Mesenchymal stem cell (in vitro differentiated cells and primary cell): ENCODE measurements around the gene CFAP97.
A peak's percentile ranks its signal among the peaks of the same experiment; 100 is the strongest.

Experiments
- DNase-seq: peaks from one replicate; pipeline ENCODE4 v3.0.0-alpha.2; 2013
- H2AFZ ChIP-seq: one replicate; pipeline ENCODE4 v1.6.1; 2013; ENCODE audit warnings: low read depth, mild to moderate bottlenecking, control low read depth, inconsistent platforms, low read length, moderate library complexity
- H2AK5ac ChIP-seq: 2 replicates; pipeline ENCODE4 v1.6.1; 2013; ENCODE audit warnings: low read length, moderate library complexity, mild to moderate bottlenecking, inconsistent platforms; ENCODE audit not compliant: severe bottlenecking
- H2BK120ac ChIP-seq: one replicate; pipeline ENCODE4 v1.6.1; 2013; ENCODE audit warnings: low read depth, mild to moderate bottlenecking, inconsistent platforms, low read length, moderate library complexity
- H2BK12ac ChIP-seq, 2 experiments: one replicate each; pipeline ENCODE4 v1.6.1; 2013; ENCODE audit warnings: inconsistent platforms in 2 of 2, low read length in 2 of 2, mild to moderate bottlenecking in 2 of 2, moderate library complexity in 2 of 2, control low read depth in 1 of 2
- H2BK15ac ChIP-seq: one replicate; pipeline ENCODE4 v1.6.1; 2013; ENCODE audit warnings: mild to moderate bottlenecking, low read depth, inconsistent platforms; ENCODE audit not compliant: poor library complexity, severe bottlenecking
- H2BK5ac ChIP-seq: 2 replicates; pipeline ENCODE4 v1.6.1; 2013; ENCODE audit warnings: low read depth, mild to moderate bottlenecking, low read length, control low read depth, inconsistent platforms; ENCODE audit not compliant: poor library complexity, severe bottlenecking
- H3K14ac ChIP-seq, 2 experiments: one replicate each; pipeline ENCODE4 v1.6.1; 2013; ENCODE audit warnings: inconsistent platforms in 2 of 2, low read length in 2 of 2, control low read depth in 1 of 2, mild to moderate bottlenecking in 1 of 2, moderate library complexity in 1 of 2
- H3K18ac ChIP-seq, 2 experiments: one replicate each; pipeline ENCODE4 v1.6.1; 2013; ENCODE audit warnings: inconsistent platforms in 2 of 2, low read length in 2 of 2, control low read depth in 1 of 2, low read depth in 1 of 2, mild to moderate bottlenecking in 1 of 2
- H3K23ac ChIP-seq, 2 experiments: one replicate each; pipeline ENCODE4 v1.6.1; 2013; ENCODE audit warnings: inconsistent platforms in 2 of 2, low read length in 2 of 2, mild to moderate bottlenecking in 2 of 2, moderate library complexity in 2 of 2, control low read depth in 1 of 2
- H3K27ac ChIP-seq: 2 replicates; pipeline ENCODE4 v1.5.1; 2013; ENCODE audit warnings: mild to moderate bottlenecking, moderate library complexity, low read length, control low read depth, inconsistent platforms; ENCODE audit not compliant: poor library complexity, severe bottlenecking
- H3K27me3 ChIP-seq, 2 experiments: 2 replicates each; pipeline versions ENCODE4 v1.6.1 to v1.7.0; 2013; ENCODE audit warnings: low read length in 2 of 2, mild to moderate bottlenecking in 2 of 2, moderate library complexity in 2 of 2, control low read depth in 1 of 2, inconsistent platforms in 1 of 2; ENCODE audit not compliant: control insufficient read depth in 1 of 2, insufficient read depth in 1 of 2
- H3K36me3 ChIP-seq, 2 experiments: 2 replicates each; pipeline versions ENCODE4 v1.6.1 to v1.7.0; 2013; ENCODE audit warnings: low read length in 2 of 2, control low read depth in 1 of 2, inconsistent platforms in 1 of 2, low read depth in 1 of 2, mild to moderate bottlenecking in 1 of 2; ENCODE audit not compliant: insufficient read depth in 2 of 2, control insufficient read depth in 1 of 2
- H3K4ac ChIP-seq, 2 experiments: one replicate each; pipeline ENCODE4 v1.6.1; 2013; ENCODE audit warnings: inconsistent platforms in 2 of 2, low read length in 2 of 2, mild to moderate bottlenecking in 2 of 2, moderate library complexity in 2 of 2, control low read depth in 1 of 2, low read depth in 1 of 2
- H3K4me1 ChIP-seq: 2 replicates; pipeline ENCODE4 v1.6.1; 2013; ENCODE audit warnings: low read depth, low read length, control low read depth; ENCODE audit not compliant: control insufficient read depth, insufficient read depth
- H3K4me2 ChIP-seq: 2 replicates; pipeline ENCODE4 v1.6.1; 2013; ENCODE audit warnings: low read length, mild to moderate bottlenecking, inconsistent platforms; ENCODE audit not compliant: poor library complexity, severe bottlenecking
- H3K4me3 ChIP-seq, 2 experiments: 2 replicates each; pipeline versions ENCODE4 v1.5.1 to v1.7.0; 2013; ENCODE audit warnings: low read length in 2 of 2, mild to moderate bottlenecking in 2 of 2, control low read depth in 1 of 2, low read depth in 1 of 2; ENCODE audit not compliant: insufficient read depth in 1 of 2
- H3K79me1 ChIP-seq: replicated peaks from 2 replicates; pipeline ENCODE4 v1.6.1; 2013; ENCODE audit warnings: mild to moderate bottlenecking, control low read depth, low read length, inconsistent platforms; ENCODE audit not compliant: poor library complexity, severe bottlenecking
- H3K9ac ChIP-seq: 2 replicates; pipeline ENCODE4 v1.7.0; 2013; ENCODE audit warnings: mild to moderate bottlenecking, low read length, moderate library complexity
- H3K9me3 ChIP-seq: 2 replicates; pipeline ENCODE4 v1.7.0; 2013; ENCODE audit warnings: mild to moderate bottlenecking, low read length; ENCODE audit not compliant: control insufficient read depth
- H4K8ac ChIP-seq: one replicate; pipeline ENCODE4 v1.6.1; 2013; ENCODE audit warnings: inconsistent platforms, mild to moderate bottlenecking, low read length, moderate library complexity
- H4K91ac ChIP-seq: one replicate; pipeline ENCODE4 v1.6.1; 2013; ENCODE audit warnings: mild to moderate bottlenecking, low read length, inconsistent platforms
- WGBS: methylation state at CpG from one replicate; pipeline ENCODE4 v1.1.7; 2013; ENCODE audit warnings: mixed read lengths; 5-methylcytosine and 5-hydroxymethylcytosine counted together

CFAP97 gene

DNA sequence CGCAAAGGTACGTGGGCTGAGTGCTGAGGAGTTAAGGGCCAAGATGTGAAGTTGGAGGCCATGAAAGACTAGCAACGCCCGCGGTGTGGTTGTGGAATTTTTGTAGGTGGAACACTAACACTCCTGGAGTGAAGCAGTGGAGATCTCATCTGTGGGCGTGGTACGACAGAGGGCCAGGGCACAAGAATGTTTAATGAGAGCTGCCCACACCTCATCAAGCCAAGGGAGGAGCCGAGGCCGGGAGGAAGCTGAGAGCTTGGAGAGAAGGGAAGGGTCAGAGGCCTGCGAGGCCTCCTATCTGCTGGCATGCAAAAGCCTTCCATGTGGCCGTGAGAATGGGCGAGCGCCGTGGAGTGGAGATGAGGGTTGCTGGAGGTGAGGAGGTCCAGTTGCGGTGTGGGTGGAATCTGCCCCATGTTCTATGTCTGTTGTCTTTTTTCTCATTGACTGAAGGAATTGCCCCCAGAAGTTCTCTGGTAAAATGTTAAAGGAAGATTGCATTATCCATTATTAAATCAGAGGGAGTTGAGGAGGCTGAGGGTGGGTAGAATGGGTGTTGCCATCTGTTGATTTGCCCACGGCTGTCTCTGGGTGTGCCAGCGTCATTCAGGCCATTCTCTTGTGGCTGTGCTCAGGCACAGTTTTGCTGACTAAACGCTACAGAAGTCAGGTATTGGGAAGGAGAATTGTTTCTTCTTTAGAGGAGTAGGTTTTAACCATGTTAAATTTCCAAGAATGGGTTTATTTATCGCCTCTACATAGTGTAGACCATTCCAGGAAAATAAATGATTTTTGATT, 25.4 kb upstream of the CFAP97 start:
- WGBS: 89% methylated on average over 18 of the region's 19 CpGs
- Histone ChIP-seq H3K79me1 (peaks cover 16% of the 10 kb centered on the region), H3K9ac (no peak overlapping the region), H2AK5ac (peak overlapping the region; percentile 19), H3K18ac (peak overlapping the region; percentile 29 to 75), H2AFZ (no peak overlapping the region), H3K4ac (no peak overlapping the region), H2BK120ac (no peak overlapping the region), H3K4me2 (no peak overlapping the region), H2BK5ac (no peak overlapping the region), H2BK12ac (peak overlapping the region in 1 of 2 experiments; percentile 51), H3K9me3 (no peaks in the 10 kb centered on the region), H3K14ac (peak overlapping the region in 1 of 2 experiments; percentile 26), H2BK15ac (no peak overlapping the region), H3K36me3 (peaks cover 0 to 3% of the 10 kb centered on the region in 2 experiments), H3K4me1 (peaks cover 4% of the 10 kb centered on the region), H4K91ac (no peak overlapping the region), H3K23ac (no peak overlapping the region), H3K27ac (no peak overlapping the region), H3K27me3 (no peaks in the 10 kb centered on the region), H4K8ac (peak overlapping the region; percentile 45), H3K4me3 (no peak overlapping the region)
- no peak for DNase-seq

GRCh38 chr4:185227713-185228278, 24.0 kb upstream of the CFAP97 start:
- Histone ChIP-seq H2BK120ac (no peak overlapping the region), H4K91ac (no peak overlapping the region), H2BK15ac (no peak overlapping the region), H3K14ac (peak overlapping the region in 1 of 2 experiments; percentile 62), H3K9ac (no peak overlapping the region), H3K4me3 (no peak overlapping the region), H3K27ac (no peak overlapping the region), H3K36me3 (peaks cover 0 to 3% of the 10 kb centered on the region in 2 experiments), H3K79me1 (peaks cover 18% of the 10 kb centered on the region), H2BK5ac (no peak overlapping the region), H3K18ac (no peak overlapping the region), H2AK5ac (no peak overlapping the region), H3K23ac (no peak overlapping the region), H3K9me3 (no peaks in the 10 kb centered on the region), H3K4me1 (peaks cover 5% of the 10 kb centered on the region), H4K8ac (no peak overlapping the region), H3K27me3 (no peaks in the 10 kb centered on the region), H3K4ac (no peak overlapping the region), H2BK12ac (peak overlapping the region in 1 of 2 experiments; percentile 4), H2AFZ (no peak overlapping the region), H3K4me2 (no peak overlapping the region)
- WGBS: 95% methylated on average over 9 of the region's 9 CpGs
- no peak for DNase-seq

- no peak overlapping the region for H4K8ac ChIP-seq
- H3K18ac ChIP-seq: no peak overlapping the region
- no peaks in the 10 kb centered on the region for H3K9me3 ChIP-seq
- H2AK5ac ChIP-seq: no peak overlapping the region
- no peak overlapping the region for H2BK15ac ChIP-seq
- no peaks in the 10 kb centered on the region for H3K27me3 ChIP-seq
- H3K36me3 ChIP-seq: peaks cover 0 to 6% of the 10 kb centered on the region in 2 experiments
- no peak overlapping the region for H2AFZ ChIP-seq
- no peak overlapping the region for H3K23ac ChIP-seq
- no peak overlapping the region for H2BK5ac ChIP-seq
- WGBS: 72% methylated on average over 4 of the region's 4 CpGs
- no peak overlapping the region for H2BK120ac ChIP-seq
- no peak overlapping the region for H4K91ac ChIP-seq
- no peak overlapping the region for H3K9ac ChIP-seq
- no peak overlapping the region for H3K27ac ChIP-seq
- peak; percentile 31 for DNase-seq
- no peak overlapping the region for H3K4ac ChIP-seq
- no peak overlapping the region for H3K4me2 ChIP-seq
- peaks cover 8% of the 10 kb centered on the region for H3K4me1 ChIP-seq
- H3K14ac ChIP-seq: no peak overlapping the region
- H2BK12ac ChIP-seq: no peak overlapping the region
- H3K4me3 ChIP-seq: no peak overlapping the region
- peaks cover 20% of the 10 kb centered on the region for H3K79me1 ChIP-seq
These were observed 23.3 kb upstream of the CFAP97 start for GRCh38 chr4:185227131-185227551.

GRCh38 chr4:185225940-185226339, 22.1 kb upstream of the CFAP97 start:
- DNase-seq: no peak

More at GRCh38 chr4:185225940-185226339, 22.1 kb upstream of the CFAP97 start:
- Histone ChIP-seq H2BK15ac (no peak overlapping the region), H3K4me2 (no peak overlapping the region), H3K27ac (no peak overlapping the region), H3K4ac (no peak overlapping the region), H3K36me3 (peaks cover 0 to 6% of the 10 kb centered on the region in 2 experiments), H3K9me3 (no peaks in the 10 kb centered on the region), H3K27me3 (no peaks in the 10 kb centered on the region), H2BK12ac (peak overlapping the region in 1 of 2 experiments; percentile 39), H3K18ac (no peak overlapping the region), H2BK5ac (no peak overlapping the region), H2AFZ (no peak overlapping the region), H3K4me3 (no peak overlapping the region), H3K79me1 (peaks cover 21% of the 10 kb centered on the region), H4K91ac (no peak overlapping the region), H3K9ac (no peak overlapping the region), H3K4me1 (peaks cover 6% of the 10 kb centered on the region), H2AK5ac (no peak overlapping the region), H3K14ac (no peak overlapping the region), H2BK120ac (no peak overlapping the region), H4K8ac (no peak overlapping the region), H3K23ac (no peak overlapping the region)
- WGBS: 95% methylated on average over 6 of the region's 6 CpGs
